T1000 (cell line): ENCODE results near the gene LOXL4.

Experiments
- DNase-seq: peaks from one replicate; lab custom pipeline; 2025; ENCODE audit warnings: mixed read lengths; lab: John Stamatoyannopoulos, UW

Gene LOXL4

GRCh38 chr10:98264378-98265065 lies 3.5 kb downstream of the LOXL4 start:
- DNase-seq: no peak

DNA sequence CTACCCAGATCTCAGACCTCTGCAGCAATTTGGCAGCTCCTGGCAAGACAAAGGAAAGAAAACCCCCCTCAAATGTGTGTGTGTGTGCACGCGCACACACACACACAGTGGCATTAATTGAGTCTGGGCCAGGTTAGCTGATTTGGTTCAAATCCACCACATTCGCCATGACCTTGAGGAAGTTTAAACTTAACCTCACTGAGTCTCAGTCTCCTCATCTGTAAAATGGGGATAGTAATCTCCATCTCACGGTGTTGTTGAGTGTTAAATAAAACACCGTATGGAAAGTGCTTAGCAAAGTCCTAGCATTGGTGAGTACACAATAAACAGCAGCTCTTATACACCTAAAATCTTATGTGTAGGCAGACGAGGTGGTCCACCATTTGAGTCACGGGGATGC lies 4.9 kb downstream of the LOXL4 start:
- DNase-seq: no peak

- DNase-seq: peak; percentile 76
Measured at GRCh38 chr10:98262571-98262970, 5.4 kb downstream of the LOXL4 start.

DNA sequence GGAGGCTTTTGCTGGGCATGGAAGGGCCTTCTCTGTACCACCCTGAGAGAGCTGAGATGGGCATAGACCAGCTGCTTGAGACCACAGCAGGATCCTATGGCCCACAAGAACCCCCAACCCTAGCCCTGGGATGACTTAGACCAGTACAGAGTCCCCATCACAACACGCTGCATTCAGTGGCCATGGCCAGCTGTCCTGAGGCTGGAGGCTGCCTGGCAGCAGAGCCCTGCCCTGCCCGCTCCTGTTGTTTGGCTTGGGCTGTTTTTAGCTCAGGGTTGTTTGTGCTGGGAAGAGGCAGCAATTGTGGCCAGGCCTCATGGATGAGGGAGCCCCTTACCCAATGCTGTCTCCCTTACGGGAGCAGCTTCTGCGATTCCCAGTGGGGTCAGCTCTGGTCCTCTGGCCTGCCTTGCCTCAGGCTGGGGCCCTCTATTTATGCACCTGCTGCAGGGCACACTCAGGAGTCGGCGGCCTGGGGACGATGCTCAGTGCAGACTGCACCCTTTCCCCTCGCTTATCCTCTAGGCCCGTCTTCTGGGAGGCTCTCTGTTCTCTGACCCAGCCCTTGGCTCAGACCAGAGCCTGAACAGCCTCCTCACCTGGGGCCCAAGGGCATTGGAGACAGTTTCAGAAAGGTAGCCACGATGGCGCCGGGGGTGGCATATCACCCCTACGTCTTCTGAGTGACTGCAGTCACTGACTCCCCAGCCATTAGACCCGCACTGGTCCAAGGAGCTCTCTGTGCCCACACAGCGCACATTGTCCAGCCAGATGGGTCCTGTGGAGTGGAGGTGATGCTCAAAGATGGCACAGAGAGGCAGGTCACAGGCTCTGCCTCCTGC lies 6.3 kb downstream of the LOXL4 start:
- DNase-seq: no peak

- no peak for DNase-seq
Measured at GRCh38 chr10:98260752-98261151, 7.2 kb downstream of the LOXL4 start.

DNA sequence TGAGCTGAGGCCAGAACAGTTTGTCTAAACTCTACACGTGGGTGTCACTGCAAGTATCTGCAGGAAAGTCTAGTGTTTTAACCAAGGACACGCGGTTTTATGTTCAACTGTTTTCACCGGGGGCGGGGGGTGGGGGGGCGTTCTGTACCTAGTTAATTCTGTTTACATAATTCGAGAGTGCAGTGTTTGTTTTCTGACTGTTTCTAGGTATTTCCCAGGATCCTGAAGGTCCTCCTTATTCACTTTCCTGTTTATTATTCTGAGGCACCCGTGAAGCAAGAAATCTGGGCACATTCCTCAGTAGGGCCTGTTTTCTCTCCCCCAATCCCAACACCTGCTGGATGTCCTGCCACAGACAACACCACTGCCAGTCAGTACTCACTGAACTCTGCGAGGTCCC lies 7.6 kb downstream of the LOXL4 start:
- no peak for DNase-seq

DNA sequence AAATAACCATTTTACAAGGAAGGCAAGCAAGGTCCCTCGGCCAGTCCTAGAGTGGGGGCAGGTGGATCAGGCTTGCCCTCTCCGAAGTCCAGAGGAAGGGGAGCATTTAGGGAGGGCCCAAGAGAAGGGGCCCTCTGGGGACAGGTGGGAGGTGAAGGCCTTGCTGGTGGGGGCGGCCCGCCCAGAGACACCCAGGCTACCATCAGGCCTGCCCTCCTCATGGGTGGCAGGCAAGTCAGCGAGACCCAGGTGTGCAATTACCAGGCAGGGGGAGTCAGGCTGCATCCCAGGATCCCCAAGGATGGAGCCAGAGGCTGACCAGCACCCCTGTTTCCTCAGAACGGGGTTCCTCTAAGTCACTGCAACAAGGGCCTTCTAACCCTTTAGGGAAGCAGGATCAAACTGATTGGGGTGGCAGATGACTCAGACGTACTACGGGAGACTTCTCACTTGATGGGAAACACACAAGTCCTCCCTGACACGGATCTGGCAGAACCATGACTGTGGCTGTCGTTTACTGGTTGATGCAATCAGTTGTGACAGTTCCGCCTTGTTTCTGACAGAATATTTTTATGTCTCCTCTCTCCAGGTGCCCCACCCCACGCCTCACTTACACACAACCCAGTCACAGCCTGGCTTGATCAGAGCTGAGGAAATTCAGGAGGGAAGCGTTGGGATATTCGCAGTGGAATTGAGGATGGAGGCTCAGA lies 8.2 kb downstream of the LOXL4 start:
- no peak for DNase-seq

- no peak for DNase-seq
Measured at GRCh38 chr10:98258683-98259454, 9.1 kb downstream of the LOXL4 start.

DNA sequence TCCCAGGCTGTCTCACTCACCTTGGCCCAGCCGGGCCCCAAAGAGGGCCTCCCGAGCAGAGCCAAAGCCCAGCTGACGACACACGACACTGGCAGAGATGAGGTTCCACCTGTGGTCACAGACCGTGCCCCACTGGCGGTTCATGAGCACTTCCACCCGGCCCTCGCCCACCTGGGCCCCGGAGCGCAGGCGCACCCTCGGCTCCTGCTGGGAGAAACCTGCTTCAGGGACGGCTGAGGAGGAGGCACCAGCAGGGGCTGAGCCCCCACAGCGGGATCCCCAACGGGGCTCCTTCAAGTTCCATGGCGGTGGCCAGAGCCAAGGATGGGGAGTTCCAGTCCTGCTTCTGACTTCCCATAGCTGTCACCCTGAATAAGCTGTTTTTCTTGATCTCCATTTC lies 10.0 kb downstream of the LOXL4 start:
- DNase-seq: no peak

DNA sequence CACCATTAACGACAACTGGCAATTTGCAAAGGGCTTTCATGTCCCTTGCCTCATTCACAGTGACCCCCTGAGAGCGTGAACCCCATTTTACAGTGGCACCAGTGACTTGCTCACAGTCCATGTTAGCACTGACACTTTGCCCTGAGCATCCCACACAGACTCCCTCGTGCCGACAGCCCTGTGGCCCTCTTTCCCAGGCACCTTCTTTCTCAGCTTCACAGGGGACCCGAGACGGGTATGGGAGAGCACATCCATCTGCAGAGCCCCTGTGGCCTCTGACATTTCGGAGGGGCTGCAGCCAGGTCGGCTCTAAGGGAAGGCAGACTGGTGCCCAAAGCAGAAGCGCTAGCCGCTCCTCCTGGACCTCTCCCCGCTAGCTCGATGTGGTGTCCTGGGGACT lies 10.8 kb downstream of the LOXL4 start:
- DNase-seq: no peak

DNA sequence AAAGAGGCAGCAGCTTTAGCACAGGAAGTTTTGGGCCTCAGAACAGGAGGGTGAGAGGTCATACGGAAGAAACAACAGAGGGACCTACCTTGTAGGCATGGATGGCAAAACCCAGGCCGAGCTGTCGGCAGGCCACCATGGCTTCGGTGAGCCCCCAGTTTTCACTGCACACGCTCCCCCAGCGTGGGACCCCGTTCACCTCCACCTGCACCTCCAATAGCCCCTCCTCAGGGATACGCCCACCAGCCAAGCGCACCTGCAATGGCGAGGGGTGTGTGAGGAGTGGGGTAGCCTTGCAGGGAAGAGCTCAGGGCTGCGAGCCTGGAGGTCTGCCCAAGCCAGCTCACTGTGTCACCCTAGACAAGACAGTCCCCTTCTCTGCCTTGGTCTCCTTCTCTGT lies 11.3 kb downstream of the LOXL4 start:
- no peak for DNase-seq

- no peak for DNase-seq
Measured at GRCh38 chr10:98255146-98255877, 12.7 kb downstream of the LOXL4 start.

DNA sequence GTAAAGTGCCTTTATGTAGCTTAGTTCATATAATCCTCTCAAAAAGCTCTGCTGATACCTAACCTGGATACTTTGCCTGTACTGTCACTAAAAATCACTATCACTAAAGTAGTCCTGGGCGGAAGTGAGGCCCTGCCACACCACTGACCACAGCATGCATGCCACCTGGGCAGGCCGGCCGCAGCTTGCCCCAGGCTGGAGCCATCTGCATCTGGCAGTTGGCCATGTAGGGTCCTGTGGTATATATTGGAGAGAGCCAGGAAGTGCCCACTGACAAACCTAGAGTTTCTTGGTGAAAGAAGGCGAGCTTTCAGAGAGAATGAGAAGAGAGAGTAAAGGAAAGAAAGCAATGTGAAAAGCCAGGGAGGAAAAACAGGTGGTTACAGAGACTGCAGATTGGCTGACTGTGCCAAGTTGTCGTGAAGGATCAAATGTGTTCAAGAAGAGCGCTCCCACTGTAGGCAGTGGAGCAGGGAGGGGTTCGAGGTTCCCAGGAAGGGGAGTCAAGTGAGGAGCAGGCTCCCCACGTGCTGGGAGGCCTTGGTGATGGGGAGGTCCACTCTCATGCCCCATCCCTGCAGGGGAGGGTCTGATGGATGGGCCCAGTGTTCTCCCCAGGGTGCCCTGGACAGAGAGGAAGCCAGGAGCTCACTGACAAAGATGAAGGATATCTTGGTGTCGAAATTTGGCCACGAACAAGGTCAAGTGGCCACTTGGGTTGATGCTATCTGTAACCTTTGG lies 13.6 kb downstream of the LOXL4 start:
- no peak for DNase-seq

- DNase-seq: no peak
Measured at GRCh38 chr10:98253499-98253898, 14.5 kb downstream of the LOXL4 start.

DNA sequence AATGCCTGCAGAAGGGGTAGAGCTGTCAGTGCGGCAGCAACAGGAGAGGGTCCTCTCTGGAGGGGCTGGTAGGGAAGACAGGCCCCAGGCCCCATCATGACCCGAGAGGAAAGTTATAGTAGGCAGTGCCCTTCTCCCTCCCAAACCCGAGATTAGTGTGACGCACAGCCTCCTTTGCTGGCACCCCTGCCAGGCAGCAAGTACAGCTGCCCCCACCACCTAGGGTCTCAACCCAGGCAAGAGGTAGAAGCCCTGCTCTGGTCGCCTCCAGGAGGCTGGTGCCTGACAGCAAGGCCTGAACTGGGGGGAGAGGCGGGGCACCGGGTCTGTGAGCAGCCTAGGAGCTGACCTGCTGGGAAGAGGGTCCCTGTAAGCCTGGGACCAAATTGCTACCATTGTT lies 15.5 kb downstream of the LOXL4 start:
- DNase-seq: no peak

DNA sequence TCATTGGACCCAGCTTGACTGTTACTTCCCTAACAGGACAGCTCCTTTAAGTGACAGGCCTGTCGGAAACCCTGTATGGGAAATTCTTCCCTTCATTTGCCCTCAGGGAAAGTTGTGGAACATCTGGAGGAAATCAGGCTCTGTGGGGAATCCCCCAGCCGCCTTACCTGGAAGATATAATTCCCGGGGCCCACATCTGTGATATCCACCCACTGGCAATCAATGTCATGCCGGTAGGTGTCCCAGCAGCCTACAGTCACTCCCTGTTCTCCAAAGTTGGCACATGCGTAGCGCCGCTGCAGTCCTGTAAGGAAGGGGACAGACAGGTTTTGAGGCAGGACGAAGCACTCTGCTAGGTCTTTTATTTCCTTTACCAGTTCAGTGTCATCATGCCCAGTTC lies 16.6 kb downstream of the LOXL4 start:
- no peak for DNase-seq

- DNase-seq: no peak
Measured at GRCh38 chr10:98249134-98249533, 18.9 kb downstream of the LOXL4 start.

GRCh38 chr10:98248018-98248417 lies 20.0 kb downstream of the LOXL4 start:
- DNase-seq: no peak

DNA sequence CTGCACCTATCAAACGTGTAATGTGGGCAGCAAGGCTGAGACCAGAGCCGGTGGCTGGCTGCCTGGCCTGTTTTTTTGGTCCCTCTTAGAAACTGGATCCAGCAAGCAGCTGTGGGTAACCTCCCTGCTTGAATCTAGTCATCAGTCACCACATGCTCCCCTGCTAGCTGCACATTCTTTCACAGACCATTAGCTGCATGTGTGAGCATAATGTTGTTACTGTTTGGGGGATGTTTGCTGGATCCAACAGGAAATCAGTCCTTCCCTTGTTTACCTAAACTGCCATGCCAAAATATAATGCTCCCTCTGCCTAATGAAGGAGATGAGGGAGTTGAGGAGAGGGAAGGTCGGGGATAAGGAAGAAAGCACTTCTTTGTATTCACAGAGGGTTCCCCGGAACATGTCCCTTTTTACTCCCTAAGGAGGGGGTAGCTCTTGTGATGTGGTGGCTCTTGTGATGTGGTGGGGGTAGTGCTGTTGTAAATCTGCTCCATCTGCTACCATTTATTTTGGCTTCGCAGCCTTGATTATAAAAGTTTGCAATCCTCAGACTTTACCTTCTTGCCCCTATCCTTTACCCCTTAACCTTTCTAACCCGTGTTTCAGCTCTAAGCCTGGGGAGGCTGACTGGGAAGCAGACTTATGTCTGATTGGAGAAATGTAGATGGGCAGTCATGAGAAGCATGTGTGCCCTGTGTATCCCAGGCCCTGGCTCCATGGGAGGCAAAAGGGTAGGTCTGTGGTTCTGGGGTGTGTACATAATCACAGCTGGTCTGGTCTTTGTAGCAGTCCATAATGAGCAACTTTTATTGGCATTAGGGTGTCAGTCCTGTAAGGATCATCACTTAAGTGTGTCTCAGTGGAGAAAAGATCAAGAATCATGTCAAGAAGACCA lies 20.8 kb downstream of the LOXL4 start:
- no peak for DNase-seq

DNA sequence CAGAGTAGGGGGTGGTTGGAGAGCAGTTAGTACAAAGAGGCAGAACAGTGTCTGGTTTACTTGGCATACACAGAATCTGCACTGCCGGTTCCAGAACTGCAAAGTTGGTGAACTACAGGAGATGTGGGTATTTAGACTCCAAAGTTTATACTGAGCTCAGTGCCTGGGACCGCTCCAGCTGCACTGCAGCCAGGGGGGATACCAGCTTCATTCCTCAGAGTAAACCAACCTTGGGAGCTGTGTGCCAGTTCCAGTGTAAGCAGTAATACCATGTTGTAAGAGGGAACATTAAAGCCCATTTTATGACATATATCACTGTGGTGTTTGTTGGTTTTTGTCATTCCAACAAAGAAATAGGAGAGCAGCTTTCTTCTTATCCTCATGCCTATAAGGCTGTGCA lies 23.4 kb downstream of the LOXL4 start:
- DNase-seq: no peak
